Prostate gland (tissue), 2 donors: ENCODE data around the gene SPATC1L.

Source experiments
- CTCF ChIP-seq, 4 experiments: fragments of 200-600 bp in 2 of 4; fragments of 450-650 bp in 2 of 4; sonication (generic) in 2 of 4; IDR thresholded peaks; 1 replicate in 3 of 4; 2 replicates in 1 of 4; pipeline ENCODE4 v1.5.1; 2016 to 2019; ENCODE audit warnings: antibody characterized with exemption in 4 of 4, mild to moderate bottlenecking in 2 of 4, moderate library complexity in 2 of 4
- POLR2AphosphoS5 ChIP-seq: sonication (generic); formaldehyde crosslinking; IDR thresholded peaks from one replicate; pipeline ENCODE4 v1.6.1; 2017; ENCODE audit warnings: antibody characterized with exemption

- TF ChIP-seq CTCF (IDR thresholded peaks at IDR 0.05) (no peak), POLR2AphosphoS5 (no peak)
These were observed 39.7 kb downstream of the SPATC1L start for GRCh38 chr21:46144464-46145070.
